HEK293T (cell line): ENCODE results near the gene RTTN.

Experiments used
- CTCF ChIA-PET: fragments of 350-600 bp; formaldehyde crosslinking; extraction: SDS; loops from one replicate; lab custom pipeline; 2021; ENCODE audit warnings: antibody characterized with exemption, inconsistent platforms; lab: Yijun Ruan, JAX
- POLR2A ChIA-PET: fragments of 350-600 bp; formaldehyde crosslinking; extraction: SDS; loops from one replicate; lab custom pipeline; 2020; ENCODE audit warnings: antibody characterized with exemption, inconsistent platforms; lab: Yijun Ruan, JAX
- DNase-seq: peaks from one replicate; pipeline ENCODE4 v3.0.0; 2012; ENCODE audit warnings: mixed read lengths; ENCODE audit errors: extremely low spot score
- ARNT ChIP-seq: fragments of 450-650 bp; IDR thresholded peaks from 2 replicates; pipeline ENCODE4 v1.6.1; 2017; ENCODE audit warnings: mild to moderate bottlenecking
- BHLHE40 ChIP-seq: fragments of 450-650 bp; IDR thresholded peaks from 2 replicates; pipeline ENCODE4 v1.6.1; 2016; ENCODE audit warnings: mild to moderate bottlenecking, moderate library complexity, borderline replicate concordance
- CTBP1 ChIP-seq: fragments of 450-650 bp; IDR thresholded peaks from 2 replicates; pipeline ENCODE4 v1.6.1; 2016; ENCODE audit warnings: borderline replicate concordance
- ELF4 ChIP-seq: fragments of 450-650 bp; IDR thresholded peaks from 2 replicates; pipeline ENCODE4 v1.6.1; 2017; ENCODE audit warnings: antibody characterized with exemption
- FOXA1 ChIP-seq: fragments of 450-650 bp; IDR thresholded peaks from 2 replicates; pipeline ENCODE4 v1.6.1; 2016; ENCODE audit warnings: mild to moderate bottlenecking
- FOXK2 ChIP-seq: fragments of 450-650 bp; IDR thresholded peaks from 2 replicates; pipeline ENCODE4 v1.6.1; 2016; ENCODE audit warnings: mild to moderate bottlenecking
- FOXM1 ChIP-seq: fragments of 450-650 bp; IDR thresholded peaks from 2 replicates; pipeline ENCODE4 v1.6.1; 2017; ENCODE audit warnings: mild to moderate bottlenecking, borderline replicate concordance
- HDGF ChIP-seq: fragments of 450-650 bp; IDR thresholded peaks from 2 replicates; pipeline ENCODE4 v1.6.1; 2017; ENCODE audit warnings: antibody characterized with exemption, borderline replicate concordance
- L3MBTL2 ChIP-seq: fragments of 450-650 bp; conservative IDR thresholded peaks from 2 replicates; pipeline ENCODE4 v1.6.1; 2016; ENCODE audit warnings: mild to moderate bottlenecking
- LEF1 ChIP-seq: fragments of 450-650 bp; IDR thresholded peaks from 2 replicates; pipeline ENCODE4 v1.6.1; 2017; ENCODE audit warnings: mild to moderate bottlenecking, borderline replicate concordance
- NFRKB ChIP-seq: fragments of 450-650 bp; IDR thresholded peaks from 2 replicates; pipeline ENCODE4 v1.6.1; 2016; ENCODE audit warnings: mild to moderate bottlenecking, moderate library complexity
- SP1 ChIP-seq: fragments of 450-650 bp; IDR thresholded peaks from 2 replicates; pipeline ENCODE4 v1.6.1; 2017
- SUZ12 ChIP-seq: fragments of 450-650 bp; IDR thresholded peaks from 2 replicates; pipeline ENCODE4 v1.6.1; 2016; ENCODE audit warnings: mild to moderate bottlenecking
- TARDBP ChIP-seq: fragments of 450-650 bp; IDR thresholded peaks from 2 replicates; pipeline ENCODE4 v1.6.1; 2016
- ZNF384 ChIP-seq: fragments of 450-650 bp; IDR thresholded peaks from 2 replicates; pipeline ENCODE4 v1.6.1; 2016
- TF ChIP-seq, protein P1 (sequence below): fragments of 450-650 bp; IDR thresholded peaks from 2 replicates; pipeline ENCODE4 v1.6.1; 2016

The RTTN gene

DNA sequence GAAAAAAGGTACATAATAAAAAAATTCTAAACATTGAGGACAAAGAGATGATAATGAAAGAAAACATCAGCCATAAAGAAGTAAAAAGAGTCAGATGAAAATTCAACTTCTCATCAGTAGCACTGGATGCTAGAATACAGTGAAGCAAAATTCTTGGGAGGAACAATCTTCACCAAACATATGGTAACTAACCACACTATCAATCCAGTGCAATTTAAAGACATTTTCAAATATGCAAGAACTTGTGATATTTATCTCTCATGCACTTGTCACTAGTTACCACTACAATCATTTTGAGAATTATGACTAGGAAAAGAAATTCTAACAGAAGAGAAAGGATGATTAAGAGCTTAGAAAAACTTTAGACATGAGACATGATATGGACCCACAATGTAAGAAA, 127.4 kb downstream of the RTTN start:
- CTCF ChIA-PET: no interaction called here
- TF ChIP-seq SP1 (no peak), ELF4 (no peak), SUZ12 (no peak)
- TF ChIP-seq, protein P1, sequence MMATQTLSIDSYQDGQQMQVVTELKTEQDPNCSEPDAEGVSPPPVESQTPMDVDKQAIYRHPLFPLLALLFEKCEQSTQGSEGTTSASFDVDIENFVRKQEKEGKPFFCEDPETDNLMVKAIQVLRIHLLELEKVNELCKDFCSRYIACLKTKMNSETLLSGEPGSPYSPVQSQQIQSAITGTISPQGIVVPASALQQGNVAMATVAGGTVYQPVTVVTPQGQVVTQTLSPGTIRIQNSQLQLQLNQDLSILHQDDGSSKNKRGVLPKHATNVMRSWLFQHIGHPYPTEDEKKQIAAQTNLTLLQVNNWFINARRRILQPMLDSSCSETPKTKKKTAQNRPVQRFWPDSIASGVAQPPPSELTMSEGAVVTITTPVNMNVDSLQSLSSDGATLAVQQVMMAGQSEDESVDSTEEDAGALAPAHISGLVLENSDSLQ: no peak
- POLR2A ChIA-PET: no interaction called here
- no peak for DNase-seq

DNA sequence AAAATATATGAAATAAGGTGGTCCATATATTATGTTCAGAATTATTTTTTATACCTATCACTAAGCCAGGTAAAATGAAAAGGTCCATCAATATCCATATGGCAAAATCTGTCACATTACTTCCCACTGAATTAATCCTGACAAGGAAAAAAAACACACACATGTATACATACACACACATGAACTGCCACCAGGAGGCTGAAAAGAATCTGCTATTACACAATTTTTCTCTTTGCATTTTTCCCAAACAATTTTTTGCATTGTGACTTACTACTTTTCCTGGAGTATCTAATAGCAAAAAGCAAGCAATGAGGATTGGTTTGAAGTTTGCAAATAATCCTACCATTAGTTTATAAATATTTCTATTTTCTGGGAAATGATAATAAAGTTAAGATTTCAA, 129.6 kb downstream of the RTTN start:
- TF ChIP-seq, protein P1: no peak
- no peak for TF ChIP-seq CTBP1
- TF ChIP-seq L3MBTL2: no peak
- TF ChIP-seq TARDBP: no peak
- no peak for TF ChIP-seq HDGF
- no peak for TF ChIP-seq SP1
- no peak for TF ChIP-seq FOXM1
- TF ChIP-seq BHLHE40: no peak
- TF ChIP-seq FOXA1: no peak
- no peak for TF ChIP-seq NFRKB
- no peak for TF ChIP-seq ARNT
- TF ChIP-seq FOXK2: no peak
- TF ChIP-seq LEF1: no peak
- no peak for TF ChIP-seq SUZ12
- TF ChIP-seq ZNF384: no peak
- no peak for TF ChIP-seq ELF4
- ChIA-PET POLR2A (no interaction called here), CTCF (no interaction called here)
- DNase-seq: no peak

DNA sequence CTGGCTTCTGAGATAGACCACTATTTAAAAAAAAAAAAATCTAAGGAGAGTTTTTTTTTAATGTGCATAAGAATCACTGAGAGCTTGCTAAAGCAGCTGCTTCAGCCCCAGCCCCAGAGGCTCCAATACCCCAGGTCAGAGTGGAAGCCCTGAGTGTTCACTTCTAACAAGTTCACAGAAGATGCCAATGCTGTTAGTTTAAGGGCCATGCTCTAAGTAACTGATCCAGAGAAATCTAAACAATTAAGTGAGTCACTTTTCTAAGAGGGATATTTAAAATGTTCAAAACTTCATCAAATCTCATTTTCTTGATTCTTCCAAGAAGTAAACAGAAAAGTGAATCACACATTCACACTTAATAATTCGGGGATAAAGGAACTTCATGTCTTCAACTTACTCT, 131.4 kb downstream of the RTTN start:
- CTCF ChIA-PET: no interaction called here
- POLR2A ChIA-PET: no interaction called here
- no peak for DNase-seq
- TF ChIP-seq SUZ12 (no peak), LEF1 (no peak), ZNF384 (no peak), SP1 (no peak), CTBP1 (no peak), ELF4 (no peak), NFRKB (no peak)

DNA sequence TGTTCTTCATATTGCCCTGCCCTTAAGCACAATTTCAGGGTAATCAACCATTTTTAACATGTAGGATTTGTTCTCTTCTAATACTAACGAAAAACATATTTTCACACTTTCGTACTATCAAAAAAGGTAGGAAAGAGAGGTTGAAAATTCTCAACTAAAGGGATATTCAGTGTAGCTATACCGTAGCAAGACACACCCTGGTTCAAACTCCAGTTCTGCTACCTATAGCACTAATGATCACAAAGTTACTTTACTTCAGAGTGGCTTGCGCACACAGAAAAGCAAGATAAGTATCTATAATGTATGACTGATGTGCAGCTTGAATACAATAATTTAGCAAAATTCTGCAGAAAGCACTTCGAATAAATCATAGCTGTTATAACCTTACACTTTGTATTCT, 132.1 kb downstream of the RTTN start:
- DNase-seq: no peak
- CTCF ChIA-PET: no interaction called here
- POLR2A ChIA-PET: no interaction called here

DNA sequence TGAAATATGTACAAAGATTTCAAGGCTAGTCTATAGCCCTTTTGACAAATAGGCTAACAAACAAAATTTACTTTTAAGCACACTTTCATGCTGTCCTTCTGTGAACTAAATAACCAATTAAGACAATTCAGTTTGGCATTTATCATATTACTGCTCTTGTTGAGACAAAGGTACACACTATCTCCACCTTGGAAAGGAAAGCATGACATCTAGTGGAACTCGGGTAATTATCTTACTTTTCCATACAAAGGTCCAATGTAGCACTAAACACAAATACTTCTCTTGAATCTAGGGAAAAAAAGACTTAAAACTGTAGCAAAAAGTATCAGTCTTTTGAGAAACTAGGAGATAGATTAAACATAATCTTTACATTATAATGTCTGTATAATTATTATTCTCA, 132.8 kb downstream of the RTTN start:
- CTCF ChIA-PET: no interaction called here
- DNase-seq: no peak
- TF ChIP-seq ARNT (no peak), CTBP1 (no peak), SP1 (no peak), ZNF384 (no peak), ELF4 (no peak), LEF1 (no peak), BHLHE40 (no peak), FOXK2 (no peak), L3MBTL2 (no peak), TARDBP (no peak), HDGF (no peak), SUZ12 (no peak), NFRKB (no peak), FOXA1 (no peak), FOXM1 (no peak)
- TF ChIP-seq, protein P1: no peak

More for the DNA sequence above, 132.1 kb downstream of the RTTN start:
- no peak for TF ChIP-seq SUZ12
- TF ChIP-seq FOXK2: no peak
- TF ChIP-seq FOXM1: no peak
- TF ChIP-seq CTBP1: no peak
- TF ChIP-seq L3MBTL2: no peak
- no peak for TF ChIP-seq ELF4
- TF ChIP-seq BHLHE40: no peak
- TF ChIP-seq TARDBP: no peak
- TF ChIP-seq HDGF: no peak
- TF ChIP-seq, protein P1: no peak
- TF ChIP-seq ZNF384: no peak
- no peak for TF ChIP-seq SP1
- no peak for TF ChIP-seq ARNT
- no peak for TF ChIP-seq LEF1
- TF ChIP-seq NFRKB: no peak
- TF ChIP-seq FOXA1: no peak

DNA sequence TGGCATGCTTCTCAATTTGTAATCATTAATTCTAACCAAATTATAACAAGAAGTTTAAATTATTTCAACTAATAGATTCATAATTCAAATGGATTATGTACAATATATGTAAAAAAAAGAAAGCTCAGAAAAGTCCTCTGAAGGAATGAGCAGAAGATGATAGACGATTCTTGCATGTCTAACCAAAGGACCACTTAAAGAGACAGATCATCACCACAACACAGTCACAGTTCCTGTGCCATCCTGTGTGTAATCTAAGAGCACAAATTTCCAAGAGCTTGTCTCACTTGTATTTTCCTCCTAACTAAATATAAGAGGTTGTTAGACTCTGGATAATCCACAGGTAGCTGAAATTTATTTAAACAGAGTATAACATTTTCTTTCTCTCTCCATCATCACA, 135.5 kb downstream of the RTTN start:
- TF ChIP-seq FOXA1 (no peak), SP1 (no peak), CTBP1 (no peak), ELF4 (no peak), SUZ12 (no peak)
- DNase-seq: no peak
- ChIA-PET POLR2A (no interaction called here), CTCF (no interaction called here)

More for the DNA sequence above, 132.8 kb downstream of the RTTN start:
- POLR2A ChIA-PET: no interaction called here
